ENCODE results near the gene BOC. TPM values are rescaled to one million over a fixed set of nuclear protein-coding genes. Genes with fewer than 3 reads are reported as not detected.

BOC gene
- total RNA-seq, 1 donor from 2014 or later, result 0.33 TPM

DNA sequence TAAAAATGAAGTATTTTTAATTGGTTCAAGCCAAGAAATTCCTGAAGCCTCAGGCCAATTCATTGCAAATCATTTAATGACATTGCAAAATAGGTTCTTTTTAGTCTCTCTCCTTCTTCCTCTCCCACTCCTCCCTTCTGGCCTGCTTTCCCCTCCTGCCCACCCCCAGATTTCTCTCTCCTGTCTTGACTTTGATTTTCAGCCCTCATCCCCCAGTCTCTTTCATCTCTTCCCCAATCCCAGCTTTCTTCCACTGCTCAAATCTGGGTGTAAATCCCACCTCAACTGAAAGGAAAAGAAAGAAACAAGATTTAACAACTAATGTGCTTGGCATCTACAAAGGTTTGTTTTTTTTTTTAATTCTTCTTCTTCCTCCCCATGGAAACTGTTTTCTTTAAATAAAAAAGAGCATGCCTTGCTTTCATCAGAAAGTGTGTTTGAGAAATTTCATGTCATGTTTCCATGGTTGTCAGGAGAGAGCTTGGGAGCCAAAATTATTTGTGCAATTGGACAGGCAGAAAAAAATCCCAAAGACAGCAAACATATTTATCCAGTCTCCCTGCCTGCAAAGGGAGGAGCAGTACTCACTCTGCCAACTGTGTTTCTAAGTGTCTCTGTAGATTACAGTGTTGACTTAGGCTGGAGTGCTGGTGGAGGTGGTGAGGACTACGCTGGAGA lies 50.4 kb downstream of the BOC start:
- no peaks in the 10 kb centered on the region for H3K36me3 Mint-ChIP-seq (ENCODE audit: low read depth)
- DNase-seq, result no peak
- no peaks in the 10 kb centered on the region for H3K27me3 Mint-ChIP-seq
- intact Hi-C loops (cut with micrococcal nuclease), result no loop called here
- ChIA-PET POLR2A (no interaction called here), CTCF (no interaction called here)
- ATAC-seq (ENCODE audit: low read depth), result no peak
- H3K9me3 Mint-ChIP-seq, result no peaks in the 10 kb centered on the region
- no peaks in the 10 kb centered on the region for H3K4me1 Mint-ChIP-seq
- H3K4me3 Mint-ChIP-seq, result no peak overlapping the region
- no peak overlapping the region for H3K27ac Mint-ChIP-seq
- TF ChIP-seq CTCF (IDR thresholded peaks at IDR 0.05), result no peak

- no peak for ATAC-seq (ENCODE audit: low read depth)
- no peak overlapping the region for H3K27ac Mint-ChIP-seq
- no peaks in the 10 kb centered on the region for H3K27me3 Mint-ChIP-seq
- no peaks in the 10 kb centered on the region for H3K9me3 Mint-ChIP-seq
- no peaks in the 10 kb centered on the region for H3K36me3 Mint-ChIP-seq (ENCODE audit: low read depth)
- POLR2A ChIA-PET, result no interaction called here
- TF ChIP-seq CTCF (IDR thresholded peaks at IDR 0.05), result no peak
- CTCF ChIA-PET, result no interaction called here
- DNase-seq, result no peak
- intact Hi-C loops (cut with micrococcal nuclease), result no loop called here
- H3K4me3 Mint-ChIP-seq, result no peak overlapping the region
- no peaks in the 10 kb centered on the region for H3K4me1 Mint-ChIP-seq
Measured at GRCh38 chr3:113262304-113262665, 50.9 kb downstream of the BOC start.

- no peak for DNase-seq
- no peak for TF ChIP-seq CTCF (IDR thresholded peaks at IDR 0.05)
- intact Hi-C loops (cut with micrococcal nuclease), result no loop called here
- Mint-ChIP-seq H3K4me1 (no peaks in the 10 kb centered on the region), H3K36me3 (ENCODE audit: low read depth) (no peaks in the 10 kb centered on the region), H3K27me3 (no peaks in the 10 kb centered on the region), H3K4me3 (no peak overlapping the region), H3K27ac (no peak overlapping the region), H3K9me3 (no peaks in the 10 kb centered on the region)
- ChIA-PET POLR2A (no interaction called here), CTCF (interaction anchor here (0.9 kb wide), 1 partner anchor 25 kb away, joined by 3 read pairs; no protein-coding TSS in a partner anchor)
- ATAC-seq (ENCODE audit: low read depth), result no peak
Measured at GRCh38 chr3:113263020-113263419, 51.7 kb downstream of the BOC start.

- Mint-ChIP-seq H3K27ac (no peak overlapping the region), H3K27me3 (no peaks in the 10 kb centered on the region), H3K4me1 (no peaks in the 10 kb centered on the region), H3K9me3 (no peaks in the 10 kb centered on the region), H3K36me3 (ENCODE audit: low read depth) (no peaks in the 10 kb centered on the region), H3K4me3 (no peak overlapping the region)
- intact Hi-C loops (cut with micrococcal nuclease), result no loop called here
- DNase-seq, result no peak
- ChIA-PET CTCF (interaction anchor here (0.9 kb wide), 1 partner anchor 24 kb away, joined by 3 read pairs; no protein-coding TSS in a partner anchor), POLR2A (no interaction called here)
- ATAC-seq (ENCODE audit: low read depth), result no peak
- TF ChIP-seq CTCF (IDR thresholded peaks at IDR 0.05), result no peak
Measured at GRCh38 chr3:113263778-113264177, 52.4 kb downstream of the BOC start.

DNA sequence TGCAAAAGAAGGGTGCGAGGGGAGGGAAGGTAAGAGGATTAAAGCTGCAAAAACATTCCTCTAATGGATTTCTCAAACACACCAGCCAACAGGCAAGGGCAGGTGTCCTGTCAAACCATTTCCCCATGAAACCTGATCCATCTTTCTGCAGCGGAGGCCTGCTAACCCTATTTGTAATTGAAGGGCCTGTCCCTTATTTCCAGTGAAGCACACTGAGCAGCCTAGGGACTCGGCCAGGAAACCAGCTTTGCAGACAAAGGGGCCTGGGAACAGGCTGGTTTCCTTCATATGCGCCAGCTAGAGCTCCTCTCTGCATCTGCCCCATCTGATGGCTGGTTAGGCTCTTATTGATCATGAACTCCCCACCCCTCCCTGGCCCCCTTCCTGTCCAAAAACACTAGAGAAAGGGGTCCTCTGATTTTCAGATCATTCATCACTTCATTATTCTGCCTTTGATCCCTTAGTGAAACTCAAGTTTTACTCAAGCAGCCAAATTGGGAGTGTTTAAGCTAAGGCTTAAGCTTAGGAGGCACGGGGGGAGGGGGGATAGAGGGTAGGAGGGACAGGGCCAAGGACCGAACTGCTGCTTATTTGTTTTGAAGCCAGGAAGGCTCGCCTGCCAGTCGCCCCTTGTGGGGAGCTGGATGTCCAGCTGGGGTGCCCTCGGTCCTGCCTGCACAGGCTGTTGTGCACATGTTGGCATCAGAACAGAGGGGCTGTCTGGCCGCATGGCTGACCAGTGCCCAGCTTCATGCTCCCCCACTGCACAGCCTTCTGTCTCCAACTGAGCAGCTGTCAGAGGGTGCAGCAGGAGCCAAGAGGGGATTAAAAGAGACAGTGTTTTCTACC lies 53.1 kb downstream of the BOC start:
- no peak overlapping the region for H3K4me3 Mint-ChIP-seq
- POLR2A ChIA-PET, result no interaction called here
- intact Hi-C loops (cut with micrococcal nuclease), result no loop called here
- ATAC-seq (ENCODE audit: low read depth), result no peak
- no peaks in the 10 kb centered on the region for H3K36me3 Mint-ChIP-seq (ENCODE audit: low read depth)
- CTCF ChIA-PET, result no interaction called here
- no peak for DNase-seq
- H3K4me1 Mint-ChIP-seq, result no peaks in the 10 kb centered on the region
- no peak for TF ChIP-seq CTCF (IDR thresholded peaks at IDR 0.05)
- H3K27me3 Mint-ChIP-seq, result no peaks in the 10 kb centered on the region
- H3K27ac Mint-ChIP-seq, result no peak overlapping the region
- no peaks in the 10 kb centered on the region for H3K9me3 Mint-ChIP-seq

Measured in activated B cell treated with CpG ODN at 0.5 μM for 24 hours (primary cell).